HG02970 (cell line): Measurements from ENCODE around the gene GLUD2.

ENCODE experiments used
- ATAC-seq: cut with Tn5 transposase; IDR thresholded peaks from one replicate; pipeline ENCODE4 v1.9.1; 2021; ENCODE audit warnings: mild to moderate bottlenecking, moderate library complexity, moderate number of reproducible peaks; ENCODE audit not compliant: unreplicated experiment, low FRiP score

GLUD2 gene

GRCh38 chrX:121093011-121093410 lies 45.6 kb downstream of the GLUD2 start:
- ATAC-seq, result no peak
